ENCODE data around the gene GOLGA7B.

GOLGA7B gene

DNA sequence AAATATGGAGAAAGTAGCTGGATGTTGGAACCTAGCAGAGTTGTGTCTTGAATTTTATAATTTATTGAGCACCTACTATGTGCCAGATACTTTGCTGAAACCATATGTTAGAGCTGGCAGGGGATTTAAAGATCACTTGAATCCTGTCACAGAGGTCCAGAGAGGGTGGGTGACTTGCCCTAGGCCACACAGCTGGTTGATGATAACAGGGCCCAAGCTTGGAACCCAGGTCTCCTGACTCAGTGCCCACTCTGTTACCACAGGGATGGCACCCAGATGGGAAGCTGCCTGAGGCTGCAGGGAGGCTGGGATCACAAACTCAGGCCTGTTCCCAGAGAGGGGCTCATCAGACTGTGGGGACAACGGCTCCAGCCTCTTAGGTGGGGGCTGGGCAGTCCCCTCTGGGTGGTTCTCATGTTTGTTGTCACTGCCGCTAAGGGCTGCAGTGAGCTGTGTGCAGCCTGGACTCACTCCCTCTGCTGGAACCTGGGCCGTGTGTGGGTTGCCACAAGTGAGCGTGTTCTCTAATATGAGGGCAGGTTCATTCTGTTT is 18.6 kb downstream of the GOLGA7B start:
- no peak for DNase-seq (ENCODE audit: low read depth)

DNA sequence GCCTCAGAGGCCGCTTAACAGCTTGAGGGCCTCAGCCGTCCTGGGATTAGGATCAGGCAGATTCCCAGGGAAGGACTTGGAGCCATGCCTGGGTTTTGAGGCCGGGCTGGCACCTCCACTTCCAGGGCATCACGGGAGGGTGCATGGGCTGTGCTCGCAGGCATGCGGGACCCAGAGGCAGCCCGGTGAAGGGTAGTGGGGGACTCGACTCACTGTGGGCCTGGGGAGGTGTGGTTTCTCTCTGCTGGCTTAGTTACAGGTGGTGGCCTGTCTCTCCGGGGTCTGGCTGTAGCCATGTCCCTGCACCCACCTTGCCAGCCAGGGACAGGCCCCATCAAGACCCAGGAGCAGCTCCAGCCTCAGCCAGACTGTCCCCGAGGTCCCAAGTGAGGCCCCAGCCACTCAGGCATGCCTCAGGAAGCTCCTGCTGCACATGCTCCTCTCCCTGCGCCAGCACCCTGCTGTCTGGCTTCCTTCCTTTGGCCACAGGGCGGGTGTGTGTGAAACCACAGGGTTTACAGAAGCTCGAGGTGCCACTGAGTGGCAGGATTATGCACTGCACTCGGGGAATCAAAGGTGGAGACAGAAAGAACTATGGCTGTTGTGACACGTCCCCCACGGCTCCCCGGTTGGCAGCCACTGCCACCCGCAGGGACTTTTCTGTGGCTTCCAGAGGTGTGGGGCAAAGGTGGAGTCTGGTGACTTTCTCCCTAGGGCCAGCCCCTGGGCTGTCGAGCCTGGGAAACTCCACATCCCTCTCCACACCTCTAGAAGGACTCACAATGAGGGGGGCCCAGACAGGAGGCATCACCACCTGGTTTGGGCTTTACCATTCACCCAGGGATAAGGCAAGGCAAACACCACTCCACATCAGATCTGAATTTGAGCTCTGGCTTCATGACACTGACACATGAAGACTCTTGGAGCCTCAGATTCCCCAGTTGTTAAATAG is 19.7 kb downstream of the GOLGA7B start:
- DNase-seq (ENCODE audit: low read depth) = peak; percentile 52

DNA sequence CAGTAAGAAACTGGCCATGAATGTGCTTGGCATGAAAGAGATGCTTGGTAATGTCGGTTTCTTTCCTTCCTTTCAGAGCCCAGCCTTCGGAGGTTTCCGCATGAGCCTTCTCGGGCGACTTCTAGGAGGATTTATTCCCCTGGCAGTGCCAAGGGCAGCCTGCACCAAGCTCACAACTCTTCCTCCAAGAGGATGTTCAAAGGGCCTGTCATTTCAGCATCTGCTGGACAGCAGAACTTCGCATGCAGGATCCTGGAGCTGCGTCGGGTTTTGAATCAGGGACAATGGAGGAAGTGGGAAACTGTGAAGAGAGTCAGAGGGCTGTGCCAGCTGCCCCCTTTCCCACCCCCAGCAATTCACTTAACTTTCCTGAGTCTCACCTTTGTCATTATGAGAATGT is 21.3 kb downstream of the GOLGA7B start:
- no peak for DNase-seq (ENCODE audit: low read depth)

DNA sequence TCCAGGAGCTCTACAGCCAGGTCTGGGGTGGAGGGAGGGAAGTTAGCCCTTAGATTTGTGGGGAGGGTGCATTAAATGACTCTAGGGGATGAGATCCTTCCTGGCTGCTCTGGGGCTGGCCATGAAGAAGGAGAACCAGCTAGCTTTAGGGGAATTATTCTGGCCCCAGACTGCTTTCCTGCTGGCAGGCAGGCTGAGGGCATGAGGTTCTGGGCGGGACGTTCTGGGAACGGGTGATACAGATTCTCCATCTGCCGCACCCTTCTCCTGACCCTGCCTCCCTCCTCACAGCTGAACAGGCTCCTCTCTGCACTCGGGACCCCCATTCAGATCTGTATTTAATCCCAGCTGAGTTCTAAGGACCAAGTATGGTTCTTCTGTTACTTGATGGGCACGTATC is 23.9 kb downstream of the GOLGA7B start:
- DNase-seq (ENCODE audit: low read depth) = no peak

DNA sequence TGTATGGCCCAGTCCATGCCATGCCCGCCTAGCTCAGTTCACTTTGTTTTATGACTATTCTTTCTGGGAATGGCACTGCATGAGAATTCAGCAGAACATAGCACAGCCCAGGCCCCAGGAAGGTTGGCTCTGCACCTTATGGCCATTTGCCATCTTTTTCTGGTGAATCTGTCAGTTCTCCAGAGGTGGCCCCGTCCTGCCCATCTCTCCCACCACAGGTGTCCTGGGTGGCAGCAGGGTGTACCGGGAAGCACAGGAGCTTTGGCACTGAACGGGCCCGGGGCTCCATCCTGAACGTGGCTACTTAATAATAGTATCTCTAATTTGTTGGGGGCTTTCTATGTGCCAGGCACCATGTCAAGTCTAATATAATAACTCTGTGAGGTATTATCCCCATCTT is 24.7 kb downstream of the GOLGA7B start:
- no peak for DNase-seq (ENCODE audit: low read depth)

DNA sequence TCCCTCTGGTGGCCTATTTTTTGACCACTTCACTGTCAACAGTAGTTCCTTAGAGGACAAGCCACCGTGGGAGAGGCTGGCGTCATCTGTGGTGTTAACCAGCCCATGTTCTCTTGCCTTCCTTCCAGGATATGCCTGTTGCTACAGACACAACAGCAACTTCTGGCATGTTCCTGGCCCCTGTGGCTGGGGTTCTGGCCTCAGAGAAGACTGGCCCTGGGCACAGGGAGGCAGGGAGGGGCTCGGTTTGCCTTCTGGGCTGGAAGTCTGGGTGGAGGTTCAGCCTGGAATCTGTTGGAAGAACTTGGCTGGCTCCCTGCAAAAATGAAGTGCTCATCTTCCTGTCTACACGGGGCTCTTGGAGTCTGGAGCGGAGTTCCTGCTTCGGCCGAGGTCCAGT is 25.7 kb downstream of the GOLGA7B start:
- DNase-seq (ENCODE audit: low read depth) = no peak

DNA sequence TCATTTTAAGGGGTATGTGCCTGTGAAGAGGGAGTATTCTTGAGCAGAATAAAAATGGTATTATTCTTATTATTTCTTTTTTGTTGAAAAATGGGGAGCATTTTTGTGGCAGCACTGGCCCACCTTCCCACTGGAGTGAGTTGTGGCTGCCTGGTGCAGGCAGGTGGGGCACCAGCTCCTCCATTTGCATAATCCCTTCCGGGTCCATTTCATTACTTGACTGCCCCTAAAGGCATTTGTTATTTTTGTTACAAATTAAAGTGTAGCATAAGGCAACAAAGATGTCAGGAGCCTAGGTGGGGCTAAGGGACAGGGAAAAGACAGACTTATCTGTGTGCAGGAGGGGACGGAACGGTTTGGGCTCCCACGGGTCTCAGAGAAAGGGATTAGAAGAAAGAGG is 26.8 kb downstream of the GOLGA7B start:
- no peak for DNase-seq (ENCODE audit: low read depth)

DNA sequence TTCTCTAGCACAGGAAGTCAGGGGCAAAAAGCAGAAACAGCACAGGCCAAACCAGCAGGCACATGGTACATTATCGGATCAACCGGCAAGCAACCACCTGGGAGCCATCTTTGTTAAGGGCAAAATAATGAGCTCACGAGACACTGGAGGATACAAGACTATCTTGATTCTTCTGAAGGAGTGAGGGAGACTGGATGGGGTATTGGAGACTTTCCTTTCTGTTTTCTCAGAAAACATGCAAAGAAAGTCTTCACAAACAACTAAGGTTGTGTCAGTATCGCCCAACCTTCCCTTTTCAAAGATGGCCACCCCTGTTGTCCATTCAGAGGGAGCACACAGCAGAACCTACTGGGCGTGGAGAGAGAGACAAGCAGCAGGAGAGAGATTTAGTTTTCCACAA is 29.6 kb downstream of the GOLGA7B start:
- no peak for DNase-seq (ENCODE audit: low read depth)

DNA sequence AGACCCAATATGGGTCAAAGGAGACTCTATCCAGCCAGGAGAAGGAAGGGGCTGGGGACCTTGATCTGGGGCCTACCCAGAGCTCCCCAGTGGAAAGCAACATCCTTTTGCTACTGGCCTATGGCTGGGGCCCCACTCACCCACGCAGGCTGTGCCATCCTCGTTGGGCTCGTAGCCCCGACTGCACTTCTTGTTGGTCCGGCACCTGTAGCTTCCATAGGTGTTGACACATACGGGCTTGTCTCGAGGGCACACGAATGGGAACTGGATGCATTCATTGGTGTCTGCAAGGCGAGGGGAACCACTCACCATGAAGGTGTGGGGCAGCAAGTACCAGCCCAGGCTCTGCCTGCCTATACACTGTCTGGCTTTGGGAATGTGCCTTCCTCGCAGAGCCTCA is 30.5 kb downstream of the GOLGA7B start:
- DNase-seq (ENCODE audit: low read depth) = no peak

DNA sequence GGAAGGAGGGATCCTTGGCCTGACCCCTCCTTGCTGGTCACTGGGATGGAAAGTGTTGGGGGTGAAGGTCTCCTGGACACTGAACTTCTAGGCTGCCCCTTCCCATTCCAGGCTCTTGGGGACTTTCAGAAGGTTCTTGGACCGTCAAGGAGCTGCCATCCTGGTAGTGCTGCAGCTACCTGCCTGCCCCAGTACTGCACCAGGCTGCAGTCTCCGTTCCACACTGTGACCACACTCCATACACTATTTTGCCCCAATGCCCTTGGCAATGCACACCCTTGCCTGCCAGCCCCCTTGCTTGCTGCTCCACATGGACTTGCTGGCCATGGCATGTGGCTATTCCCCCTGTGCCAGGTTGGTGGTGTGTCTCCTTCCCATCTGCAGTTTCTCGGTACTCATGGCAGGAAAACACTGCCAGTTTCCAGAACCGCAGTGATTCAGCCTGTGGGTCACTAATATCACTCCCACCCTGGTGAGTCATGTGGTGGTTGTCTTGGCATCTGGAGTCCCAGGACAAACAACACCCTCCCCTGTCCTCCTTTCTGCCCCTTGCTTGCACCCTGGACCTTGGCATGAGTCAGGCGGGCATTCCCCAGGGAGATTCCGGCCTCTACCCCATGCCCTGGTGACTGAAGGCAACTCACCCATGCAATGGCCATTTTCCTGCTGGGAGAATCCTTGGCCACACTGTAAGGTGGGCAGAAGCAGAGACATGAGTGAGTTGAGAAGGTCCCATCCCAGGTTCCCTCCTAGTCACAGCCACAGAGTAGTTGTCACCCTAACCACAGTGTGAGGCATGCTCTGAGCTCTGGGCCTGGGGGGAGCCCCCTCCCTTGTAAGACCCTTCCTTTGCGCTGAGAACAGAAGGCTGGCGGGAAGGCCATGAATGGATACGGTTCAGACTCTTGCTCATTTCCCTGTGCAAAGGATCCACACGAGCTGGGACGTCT is 32.8 kb downstream of the GOLGA7B start:
- no peak for DNase-seq (ENCODE audit: low read depth)

DNA sequence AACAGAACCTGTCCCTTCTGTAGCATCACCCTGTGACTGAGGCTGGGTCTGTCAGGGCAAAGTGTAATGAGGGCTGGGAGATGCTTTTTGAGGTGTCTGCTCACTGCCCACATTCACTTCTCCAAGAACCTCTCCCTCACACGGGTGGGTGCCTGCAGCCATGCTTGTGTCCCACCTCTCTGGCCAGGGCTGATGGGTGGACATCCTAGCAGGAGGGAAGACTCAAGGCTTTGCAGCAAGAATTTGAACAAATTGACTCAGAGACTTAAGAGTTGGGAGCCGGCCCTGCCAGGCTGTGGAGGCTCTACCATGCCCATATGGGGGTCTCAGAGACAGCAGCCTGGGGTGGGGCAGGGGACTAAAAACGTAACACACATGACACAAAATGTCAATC is 33.4 kb downstream of the GOLGA7B start:
- DNase-seq (ENCODE audit: low read depth) = no peak

DNA sequence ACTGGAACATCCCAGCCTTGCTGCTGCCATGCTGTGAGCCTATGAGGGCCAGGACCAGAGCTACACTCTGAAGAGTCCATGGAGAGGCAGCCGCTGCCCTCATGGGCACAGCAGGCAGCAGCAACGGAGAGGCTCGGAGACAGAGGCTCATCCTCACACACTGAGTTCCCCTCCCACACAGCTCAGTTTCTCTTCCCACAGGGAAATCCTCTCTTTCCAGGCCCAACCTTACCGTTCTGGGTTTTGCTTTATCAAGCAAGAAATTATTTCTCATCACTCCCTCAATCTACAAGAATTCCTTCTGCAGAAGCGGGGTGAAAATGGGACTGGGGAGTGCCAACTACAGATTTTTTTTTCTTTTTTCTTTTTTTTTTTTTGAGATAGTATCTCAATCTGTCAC is 36.6 kb downstream of the GOLGA7B start:
- no peak for DNase-seq (ENCODE audit: low read depth)

DNA sequence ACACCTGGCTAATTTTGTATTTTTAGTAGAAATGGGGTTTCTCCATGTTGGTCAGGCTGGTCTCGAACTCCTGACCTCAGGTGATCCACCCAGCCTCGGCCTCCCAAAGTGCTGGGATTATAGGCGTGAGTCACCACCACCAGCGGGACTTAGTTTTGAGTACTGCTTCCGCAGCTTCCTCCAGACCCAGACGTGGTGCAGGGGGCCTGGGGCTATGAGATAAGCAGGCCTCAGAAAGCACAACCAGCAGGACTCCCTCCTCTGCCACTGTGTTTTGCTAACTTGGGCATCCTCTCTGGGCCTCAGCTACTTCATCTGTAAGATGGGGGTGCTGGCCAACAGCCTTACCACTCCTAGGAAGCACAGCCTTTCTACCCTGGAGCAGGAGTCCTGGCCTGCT is 37.8 kb downstream of the GOLGA7B start:
- DNase-seq (ENCODE audit: low read depth) = no peak

DNA sequence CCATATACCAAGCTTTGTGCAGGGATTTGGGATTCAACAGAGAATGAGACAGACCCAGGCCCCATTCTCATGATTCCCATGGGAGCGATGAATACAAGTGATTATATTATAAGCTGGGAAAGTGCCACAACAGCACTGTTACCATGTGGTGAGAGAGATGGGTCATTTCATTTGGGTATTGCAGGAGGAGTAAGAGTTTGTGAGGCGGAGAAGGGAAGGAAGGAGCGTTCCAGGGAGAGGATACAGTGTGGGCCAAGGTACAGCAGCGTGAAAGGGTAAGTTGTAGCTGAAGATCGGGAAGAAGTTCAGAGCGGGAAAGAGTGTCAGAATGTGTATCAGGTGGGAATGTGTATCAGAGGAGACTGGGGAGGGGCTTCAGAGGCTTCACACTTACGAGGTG is 38.5 kb downstream of the GOLGA7B start:
- DNase-seq (ENCODE audit: low read depth) = no peak

DNA sequence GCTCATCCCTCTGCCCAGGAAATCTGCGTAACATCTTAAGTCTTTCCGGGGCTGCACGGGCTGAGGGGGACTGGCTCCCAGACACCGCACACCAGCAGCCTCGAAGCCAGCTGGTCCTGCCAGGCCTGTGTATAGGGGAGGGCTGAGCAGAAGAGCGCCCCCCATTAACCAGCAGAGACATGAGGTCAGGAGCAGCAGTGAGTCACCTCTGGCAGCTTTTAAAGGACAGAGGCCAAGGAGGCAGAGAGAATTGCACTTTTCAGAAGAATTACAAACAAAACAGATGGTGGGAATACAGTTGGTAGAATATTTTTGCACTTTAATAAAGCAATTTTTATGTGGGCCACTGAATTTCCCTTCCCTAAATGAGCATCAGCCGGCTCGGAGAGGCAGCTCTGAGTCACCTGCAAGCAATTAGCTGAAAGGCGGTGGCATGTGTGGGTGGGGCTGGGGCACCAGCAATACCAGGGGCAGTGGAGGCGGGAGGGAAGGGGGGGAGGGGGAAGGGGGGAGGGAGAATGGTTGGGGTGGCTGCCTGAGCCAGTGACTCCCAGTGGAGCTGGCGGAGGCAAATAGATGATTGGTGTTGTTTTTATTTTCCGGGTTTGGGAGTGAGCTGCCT is 39.1 kb downstream of the GOLGA7B start:
- no peak for DNase-seq (ENCODE audit: low read depth)

DNA sequence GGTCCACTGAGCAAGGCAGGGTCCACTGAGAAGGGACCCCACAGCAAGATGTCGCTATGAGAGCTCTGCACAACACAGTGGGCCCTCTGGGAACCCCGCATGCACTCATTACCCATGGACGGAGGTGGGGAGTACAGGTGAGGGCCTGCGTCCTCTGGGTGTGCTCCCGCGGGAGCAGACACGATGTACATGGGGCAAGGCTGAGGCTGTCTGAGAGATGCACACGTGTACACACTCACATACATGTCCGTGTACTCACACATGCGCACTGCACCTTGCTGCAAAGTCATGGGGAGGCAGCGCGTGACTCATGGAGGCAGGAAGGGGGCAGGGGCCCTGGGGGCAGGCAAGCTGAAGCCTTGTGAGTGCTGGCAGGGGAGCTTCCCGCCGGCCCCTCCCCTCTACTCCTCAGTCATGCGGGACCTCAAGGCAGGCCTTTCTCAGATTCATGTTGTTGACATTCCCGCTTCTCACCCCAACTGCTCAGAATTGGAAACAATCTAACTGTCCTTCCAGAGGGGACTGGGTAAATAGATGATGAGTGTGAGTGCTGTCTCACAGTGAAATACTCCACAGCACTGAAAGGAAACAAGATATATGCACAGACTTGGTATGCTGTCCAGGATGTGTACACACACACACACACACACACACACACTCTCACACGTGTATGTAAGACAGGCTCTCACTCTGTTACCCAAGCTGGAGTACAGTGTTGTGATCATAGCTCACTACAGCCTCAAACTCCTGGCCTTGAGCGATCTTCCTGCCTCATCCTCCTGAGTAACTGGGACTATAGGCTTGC is 40.0 kb downstream of the GOLGA7B start:
- no peak for DNase-seq (ENCODE audit: low read depth)

DNA sequence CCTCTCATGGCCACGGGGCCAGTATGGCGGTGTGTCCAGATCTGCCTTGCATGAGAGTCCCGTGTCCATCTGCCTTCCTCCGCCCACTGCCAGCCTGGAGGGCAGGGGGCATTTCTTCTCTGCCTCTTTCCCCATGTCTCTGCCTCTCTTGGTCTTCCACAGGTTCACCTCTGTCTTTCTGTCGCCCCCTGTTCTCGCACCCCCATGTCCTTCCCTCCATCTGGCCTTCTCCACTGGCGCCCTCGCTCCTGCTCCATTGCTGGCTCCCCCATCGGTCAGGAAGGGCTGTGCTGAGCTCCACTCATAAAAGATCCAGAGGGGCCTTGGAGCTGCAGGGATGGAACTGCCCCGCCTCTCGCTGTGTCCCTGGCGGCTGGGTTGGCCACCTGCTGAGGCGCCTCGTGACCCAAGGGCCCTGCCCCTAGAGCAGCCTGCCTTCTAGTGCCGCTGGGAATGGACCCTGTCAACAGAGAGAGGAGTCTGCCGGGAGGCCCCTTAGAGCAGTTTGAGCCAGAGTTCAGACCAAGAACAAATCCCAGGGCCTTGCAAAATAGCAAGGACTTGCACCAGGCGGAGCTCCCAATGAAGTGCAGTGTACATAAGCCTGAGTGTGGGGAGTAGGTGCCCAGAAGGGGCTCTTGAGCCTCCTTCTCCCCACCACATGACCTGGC is 42.0 kb downstream of the GOLGA7B start:
- no peak for DNase-seq (ENCODE audit: low read depth)

DNA sequence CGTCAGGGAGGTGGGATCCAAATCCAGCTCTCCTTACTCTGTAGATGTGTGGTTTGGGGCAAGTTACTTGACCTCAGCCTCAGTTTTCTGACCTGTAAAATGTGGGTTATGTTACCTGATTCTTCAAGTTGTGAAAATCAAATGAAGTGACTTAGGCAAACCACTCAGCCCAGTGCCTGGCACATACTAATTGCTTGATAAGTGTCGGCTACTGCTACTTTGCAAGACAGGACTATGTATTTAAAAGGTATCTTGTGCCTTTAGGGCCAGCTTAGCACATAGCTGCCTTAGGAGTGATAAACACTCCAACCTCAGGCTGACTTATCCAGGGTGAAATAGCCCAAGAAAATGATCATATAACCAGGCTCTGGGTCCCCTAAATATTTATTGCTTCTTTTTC is 42.9 kb downstream of the GOLGA7B start:
- no peak for DNase-seq (ENCODE audit: low read depth)

DNA sequence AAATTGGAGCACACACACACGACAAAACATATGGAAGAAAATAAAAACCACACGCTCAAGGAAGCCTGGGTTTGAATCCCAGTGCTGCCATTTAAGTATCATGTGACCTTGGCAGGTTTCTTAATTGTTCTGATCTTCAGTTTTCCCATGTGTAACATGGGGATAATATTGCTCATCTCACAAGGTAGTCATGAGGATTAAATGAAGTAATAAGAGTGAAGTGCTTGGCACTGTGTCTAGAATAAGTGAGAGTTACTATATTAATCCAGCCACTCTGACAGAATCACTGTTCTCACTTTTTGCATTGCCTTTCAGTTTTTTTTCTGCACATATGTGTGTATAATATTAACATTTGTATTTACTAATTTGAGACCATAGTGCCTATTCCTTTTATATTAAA is 43.3 kb downstream of the GOLGA7B start:
- no peak for DNase-seq (ENCODE audit: low read depth)

DNA sequence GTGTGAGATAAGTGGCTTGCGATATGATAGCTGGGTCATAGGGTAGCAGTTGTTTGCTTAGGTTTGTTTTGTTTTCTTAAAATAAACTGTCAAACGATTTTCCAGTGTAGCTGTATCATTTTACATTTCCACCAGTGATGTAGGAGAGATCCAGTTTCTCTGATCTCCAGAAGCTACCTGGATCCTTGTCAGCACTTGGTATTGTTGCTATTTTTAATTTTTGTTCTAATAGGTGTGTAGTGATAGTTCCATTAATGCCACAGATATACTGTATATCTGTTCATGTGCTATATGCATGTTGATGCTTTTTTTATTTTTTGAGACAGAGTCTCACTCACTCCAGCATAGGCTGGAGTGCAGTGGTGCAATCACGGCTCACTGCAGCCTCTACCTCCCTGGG is 44.4 kb downstream of the GOLGA7B start:
- DNase-seq (ENCODE audit: low read depth) = no peak

DNA sequence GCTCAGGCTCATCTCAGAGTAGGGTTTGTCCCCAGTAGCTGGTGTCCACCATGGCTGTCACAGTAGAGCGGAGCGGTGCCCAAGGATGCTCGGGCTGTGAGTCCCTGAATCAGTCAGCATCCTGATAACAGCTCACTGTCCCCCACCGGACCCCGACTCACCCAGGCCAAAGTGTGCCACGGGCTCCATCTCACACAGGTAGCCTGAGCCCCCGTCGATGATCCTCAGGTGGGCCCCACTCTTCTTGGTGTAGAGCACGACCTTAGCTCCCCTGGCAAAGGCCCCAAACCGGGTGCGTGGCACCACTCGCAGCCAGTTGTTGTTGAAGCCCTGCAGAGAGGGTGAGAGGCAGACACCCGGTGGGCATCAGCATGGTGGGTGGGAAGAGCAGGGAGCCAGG is 45.4 kb downstream of the GOLGA7B start:
- no peak for DNase-seq (ENCODE audit: low read depth)
